CD8-positive, alpha-beta memory T cell (primary cell): ENCODE results near the gene MTFP1. TPM values are rescaled to one million over a fixed set of nuclear protein-coding genes. Genes with fewer than 3 reads are reported as not detected.
A peak's percentile ranks its signal among the peaks of the same experiment; 100 is the strongest.
"Not testable (repeated sequence)": the region's sequence is repeated elsewhere in the genome, so short reads cannot be mapped to it uniquely, and the experiment has no call there.

Experiments used
- CTCF ChIA-PET: fragments of 350-600 bp; sonication (Branson Sonifier 250); formaldehyde crosslinking; loops from one replicate; lab custom pipeline; 2021; ENCODE audit warnings: antibody characterized with exemption; lab: Charles Lee
- POLR2A ChIA-PET: fragments of 350-600 bp; sonication (Branson Sonifier 250); formaldehyde crosslinking; loops from one replicate; lab custom pipeline; 2021; ENCODE audit warnings: antibody characterized with exemption; lab: Charles Lee
- DNase-seq, 5 donors: peaks; one replicate each; pipeline versions ENCODE4 v3.0.0 to v3.0.0-alpha.2; 2020 to 2022; ENCODE audit warnings: mixed read lengths in 1 of 5
- H3K27ac ChIP-seq: one replicate; pipeline ENCODE4 v1.7.0; 2013; ENCODE audit warnings: low read depth, mild to moderate bottlenecking, low read length, moderate library complexity
- H3K27me3 ChIP-seq: 2 replicates; pipeline ENCODE4 v1.7.0; 2013; ENCODE audit warnings: low read length, mild to moderate bottlenecking; ENCODE audit not compliant: insufficient read depth, poor library complexity, severe bottlenecking
- H3K36me3 ChIP-seq: 2 replicates; pipeline ENCODE4 v1.7.0; 2013; ENCODE audit warnings: mild to moderate bottlenecking, low read length, moderate library complexity; ENCODE audit not compliant: insufficient read depth
- H3K4me1 ChIP-seq: 2 replicates; pipeline ENCODE4 v1.7.0; 2013; ENCODE audit warnings: mild to moderate bottlenecking, low read length, moderate library complexity; ENCODE audit not compliant: insufficient read depth
- H3K4me3 ChIP-seq: 2 replicates; pipeline ENCODE4 v1.7.0; 2013; ENCODE audit warnings: mild to moderate bottlenecking, low read length
- H3K9me3 ChIP-seq: 2 replicates; pipeline ENCODE4 v1.7.0; 2013; ENCODE audit warnings: mild to moderate bottlenecking, low read length
- H3K27ac Mint-ChIP-seq, 8 donors: one replicate each; pipeline ENCODE4 v1.8.0; 2020 to 2021; ENCODE audit warnings: mixed read lengths in 8 of 8, mild to moderate bottlenecking in 6 of 8, inconsistent platforms in 3 of 8, moderate library complexity in 3 of 8
- H3K27me3 Mint-ChIP-seq, 2 donors: one replicate each; pipeline ENCODE4 v1.8.0; 2020 to 2021; ENCODE audit warnings: mixed read lengths in 2 of 2, mild to moderate bottlenecking in 1 of 2, moderate library complexity in 1 of 2
- H3K36me3 Mint-ChIP-seq, 3 donors: one replicate each; pipeline ENCODE4 v1.8.0; 2020 to 2021; ENCODE audit warnings: mixed read lengths in 3 of 3, inconsistent platforms in 1 of 3, mild to moderate bottlenecking in 1 of 3
- H3K4me1 Mint-ChIP-seq, 3 donors: one replicate each; pipeline ENCODE4 v1.8.0; 2020 to 2021; ENCODE audit warnings: mixed read lengths in 3 of 3, inconsistent platforms in 1 of 3, mild to moderate bottlenecking in 1 of 3
- H3K4me3 Mint-ChIP-seq, 7 donors: one replicate each; pipeline ENCODE4 v1.8.0; 2020 to 2021; ENCODE audit warnings: mixed read lengths in 7 of 7, mild to moderate bottlenecking in 6 of 7, moderate library complexity in 4 of 7, inconsistent platforms in 2 of 7
- H3K9me3 Mint-ChIP-seq, 5 donors: one replicate each; pipeline ENCODE4 v1.8.0; 2020 to 2022; ENCODE audit warnings: mixed read lengths in 5 of 5, mild to moderate bottlenecking in 3 of 5, moderate library complexity in 2 of 5, inconsistent platforms in 1 of 5
- polyA plus RNA-seq: library from polyadenylated mRNA; unstranded; fragments of 300-500 nt; fragmentation: Illumina TruSeq; gene quantifications from one replicate; pipeline ENCODE4 v1.2.3, GENCODE V29; 2021
- total RNA-seq, 2 experiments: library from RNA; stranded (reverse); gene quantifications; one replicate each; pipeline ENCODE4 v1.2.3, GENCODE V29; 2021

The MTFP1 gene
- total and polyA plus RNA-seq, 3 experiments from 2014 or later, result 43.1 to 110 (median 104) TPM

- Mint-ChIP-seq H3K4me3 (no peak overlapping the region), H3K27me3 (peaks cover 49 to 79% of the 10 kb centered on the region in 2 donors)
- POLR2A ChIA-PET, result interaction anchor here (1.2 kb wide), 1 partner anchor 22 kb away, joined by 5 read pairs; no protein-coding TSS in a partner anchor
Observed at GRCh38 chr22:30445438-30446145, 20.0 kb downstream of the MTFP1 start.

GRCh38 chr22:30447656-30448055 lies 22.1 kb downstream of the MTFP1 start:
- no peak for DNase-seq
- H3K27ac Mint-ChIP-seq, result no peak overlapping the region
- H3K27me3 Mint-ChIP-seq, result peaks cover 40 to 77% of the 10 kb centered on the region in 2 donors
- POLR2A ChIA-PET, result no interaction called here
- Histone ChIP-seq H3K4me1 (peaks cover 5% of the 10 kb centered on the region), H3K36me3 (no peaks in the 10 kb centered on the region), H3K27me3 (no peaks in the 10 kb centered on the region), H3K9me3 (no peaks in the 10 kb centered on the region), H3K4me3 (no peak overlapping the region), H3K27ac (no peak overlapping the region)
- no peaks in the 10 kb centered on the region for H3K36me3 Mint-ChIP-seq
- CTCF ChIA-PET, result no interaction called here
- H3K4me1 Mint-ChIP-seq, result peaks cover 7 to 18% (median 12%) of the 10 kb centered on the region in 3 donors
- no peak overlapping the region for H3K4me3 Mint-ChIP-seq
- peaks cover 0 to 7% (median 6%) of the 10 kb centered on the region in 5 donors for H3K9me3 Mint-ChIP-seq

More at GRCh38 chr22:30445438-30446145, 20.0 kb downstream of the MTFP1 start:
- Histone ChIP-seq H3K27me3 (no peaks in the 10 kb centered on the region), H3K4me1 (peaks cover 11% of the 10 kb centered on the region), H3K9me3 (no peaks in the 10 kb centered on the region), H3K36me3 (no peaks in the 10 kb centered on the region), H3K27ac (no peak overlapping the region), H3K4me3 (no peak overlapping the region)
- Mint-ChIP-seq H3K9me3 (peaks cover 0 to 14% (median 10%) of the 10 kb centered on the region in 5 donors), H3K4me1 (peaks cover 14 to 30% (median 20%) of the 10 kb centered on the region in 3 donors), H3K27ac (peak overlapping the region in 4 of 8 donors; percentile 38 to 61 (median 51)), H3K36me3 (peaks cover 0 to 1% (median 0%) of the 10 kb centered on the region in 3 donors)
- CTCF ChIA-PET, result interaction anchor here (1.2 to 2.0 kb wide), 4 partner anchors 9 to 158 kb away, joined by 3 to 11 read pairs (median 4); partner anchors contain the start of gene MTFP1
- no peak for DNase-seq

GRCh38 chr22:30451488-30451887 lies 25.9 kb downstream of the MTFP1 start:
- H3K36me3 ChIP-seq, H3K4me3 Mint-ChIP-seq, H3K9me3 ChIP-seq, H3K36me3 Mint-ChIP-seq, CTCF ChIA-PET, POLR2A ChIA-PET, H3K9me3 Mint-ChIP-seq, H3K27ac Mint-ChIP-seq, H3K4me1 Mint-ChIP-seq, H3K27me3 ChIP-seq, H3K4me3 ChIP-seq, DNase-seq, H3K27ac ChIP-seq, H3K4me1 ChIP-seq: not testable (repeated sequence)
- peaks cover 29 to 60% of the 10 kb centered on the region in 2 donors for H3K27me3 Mint-ChIP-seq

DNA sequence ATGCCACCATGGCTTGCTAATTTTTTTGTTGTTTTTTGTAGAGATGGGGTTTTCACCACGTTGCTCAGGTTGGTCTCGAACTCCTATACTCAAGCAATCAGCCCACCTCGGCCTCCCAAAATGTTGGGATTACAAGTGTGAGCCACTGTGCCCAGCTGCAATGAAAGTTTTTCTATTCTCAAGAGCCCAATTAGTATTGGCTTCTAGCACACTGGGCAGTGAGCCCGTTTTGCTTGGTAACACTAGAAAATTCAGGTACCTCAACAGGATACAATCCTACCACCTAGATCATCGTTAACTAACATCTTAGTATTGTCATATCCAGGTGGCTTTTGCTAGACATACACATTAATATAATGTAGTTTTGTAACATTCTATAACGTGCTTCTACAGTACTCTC lies 27.3 kb downstream of the MTFP1 start:
- Histone ChIP-seq H3K36me3 (no peaks in the 10 kb centered on the region), H3K4me3 (no peak overlapping the region), H3K4me1 (no peaks in the 10 kb centered on the region), H3K9me3 (no peaks in the 10 kb centered on the region), H3K27ac (no peak overlapping the region), H3K27me3 (no peaks in the 10 kb centered on the region)
- H3K27ac Mint-ChIP-seq, result no peak overlapping the region
- no peaks in the 10 kb centered on the region for H3K36me3 Mint-ChIP-seq
- peaks cover 0 to 2% (median 0%) of the 10 kb centered on the region in 5 donors for H3K9me3 Mint-ChIP-seq
- peaks cover 28 to 59% of the 10 kb centered on the region in 2 donors for H3K27me3 Mint-ChIP-seq
- no peak for DNase-seq
- POLR2A ChIA-PET, result no interaction called here
- H3K4me1 Mint-ChIP-seq, result no peaks in the 10 kb centered on the region
- no peak overlapping the region for H3K4me3 Mint-ChIP-seq
- CTCF ChIA-PET, result interaction anchor here (1.5 kb wide), 1 partner anchor 26 kb away, joined by 3 read pairs; no protein-coding TSS in a partner anchor

GRCh38 chr22:30453731-30454510 lies 28.4 kb downstream of the MTFP1 start:
- H3K4me3 Mint-ChIP-seq, result no peak overlapping the region
- Histone ChIP-seq H3K4me1 (no peaks in the 10 kb centered on the region), H3K27me3 (no peaks in the 10 kb centered on the region), H3K27ac (no peak overlapping the region), H3K9me3 (no peaks in the 10 kb centered on the region), H3K36me3 (no peaks in the 10 kb centered on the region), H3K4me3 (no peak overlapping the region)
- H3K36me3 Mint-ChIP-seq, result no peaks in the 10 kb centered on the region
- H3K4me1 Mint-ChIP-seq, result no peaks in the 10 kb centered on the region
- H3K27ac Mint-ChIP-seq, result peak overlapping the region in 1 of 8 donors; percentile 32
- POLR2A ChIA-PET, result no interaction called here
- H3K27me3 Mint-ChIP-seq, result peaks cover 27 to 61% of the 10 kb centered on the region in 2 donors
- CTCF ChIA-PET, result interaction anchor here (1.5 kb wide), 1 partner anchor 27 kb away, joined by 3 read pairs; no protein-coding TSS in a partner anchor
- H3K9me3 Mint-ChIP-seq, result peaks cover 0 to 2% (median 0%) of the 10 kb centered on the region in 5 donors
- DNase-seq, result no peak

DNA sequence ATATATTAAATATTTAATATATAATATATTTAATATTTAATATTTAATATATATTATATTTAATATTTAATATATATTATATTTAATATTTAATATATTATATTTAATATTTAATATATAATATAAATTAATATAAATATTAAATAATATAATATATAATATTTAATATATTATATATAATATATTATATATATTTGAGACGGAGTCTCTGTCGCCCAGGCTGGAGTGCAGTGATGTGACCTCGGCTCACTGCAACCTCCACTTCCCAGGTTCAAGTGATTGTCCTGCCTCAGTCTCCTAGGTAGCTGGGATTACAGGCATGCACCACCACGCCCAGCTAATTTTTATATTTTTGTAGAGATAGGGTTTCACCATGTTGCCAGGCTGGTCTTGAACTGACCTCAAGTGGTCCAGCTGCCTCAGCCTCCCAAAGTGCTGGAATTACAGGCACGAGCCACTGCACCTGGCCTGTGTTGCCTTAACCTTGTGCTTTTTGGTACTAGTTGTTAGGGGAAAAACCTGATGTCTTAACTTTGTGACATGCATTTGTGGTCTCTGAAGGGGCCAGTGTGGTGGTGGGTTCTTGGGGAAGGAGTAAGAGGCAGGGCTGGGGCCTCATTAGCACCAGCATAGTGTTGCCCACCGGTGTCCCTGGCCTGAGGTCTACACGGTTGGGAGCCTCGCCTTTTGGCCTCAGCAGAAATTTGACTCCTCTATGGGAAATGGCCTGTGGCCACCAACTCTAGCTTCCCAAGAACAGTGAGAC lies 29.7 kb downstream of the MTFP1 start:
- Mint-ChIP-seq H3K27me3 (peaks cover 29 to 69% of the 10 kb centered on the region in 2 donors), H3K36me3 (peaks cover 0 to 4% (median 0%) of the 10 kb centered on the region in 3 donors), H3K27ac (no peak overlapping the region), H3K9me3 (peaks cover 0 to 2% (median 0%) of the 10 kb centered on the region in 5 donors), H3K4me3 (no peak overlapping the region), H3K4me1 (no peaks in the 10 kb centered on the region)
- CTCF ChIA-PET, result interaction anchor here (1.2 kb wide), 1 partner anchor 14 kb away, joined by 3 read pairs; no protein-coding TSS in a partner anchor
- H3K36me3 ChIP-seq, result no peaks in the 10 kb centered on the region
- no peak overlapping the region for H3K4me3 ChIP-seq
- no peak for DNase-seq
- H3K27me3 ChIP-seq, result no peaks in the 10 kb centered on the region
- H3K4me1 ChIP-seq, result no peaks in the 10 kb centered on the region
- H3K27ac ChIP-seq, result no peak overlapping the region
- H3K9me3 ChIP-seq, result no peaks in the 10 kb centered on the region
- POLR2A ChIA-PET, result no interaction called here

DNA sequence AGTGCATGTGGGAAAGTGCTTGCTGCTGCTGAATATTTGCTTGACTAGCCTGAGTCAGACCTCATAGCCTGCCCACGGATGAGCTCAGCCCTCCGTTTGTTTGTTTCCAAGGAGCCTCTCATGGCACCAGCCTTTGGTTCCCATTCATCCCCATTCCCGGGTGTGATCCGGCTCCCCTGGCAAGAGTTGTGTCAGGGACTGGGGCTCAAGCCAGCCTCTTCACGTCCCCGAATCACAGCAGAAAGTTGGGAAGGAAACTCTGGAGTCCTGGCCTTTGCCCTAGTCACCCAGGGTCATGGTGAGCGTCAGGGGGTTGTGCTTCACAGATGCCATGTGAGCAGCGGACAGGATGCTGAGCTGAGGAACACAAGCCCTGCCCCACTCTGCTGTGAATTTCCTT lies 32.4 kb downstream of the MTFP1 start:
- peaks cover 28 to 63% of the 10 kb centered on the region in 2 donors for H3K27me3 Mint-ChIP-seq
- H3K4me3 ChIP-seq, result no peak overlapping the region
- ChIA-PET CTCF (interaction anchor here (1.1 kb wide), 2 partner anchors 13 to 20 kb away, joined by 3 to 5 read pairs; no protein-coding TSS in a partner anchor), POLR2A (no interaction called here)
- no peak for DNase-seq
- no peak overlapping the region for H3K27ac ChIP-seq
- H3K27ac Mint-ChIP-seq, result no peak overlapping the region
- no peaks in the 10 kb centered on the region for H3K9me3 ChIP-seq
- peaks cover 0 to 4% (median 0%) of the 10 kb centered on the region in 3 donors for H3K36me3 Mint-ChIP-seq
- H3K36me3 ChIP-seq, result no peaks in the 10 kb centered on the region
- no peaks in the 10 kb centered on the region for H3K27me3 ChIP-seq
- H3K4me1 ChIP-seq, result no peaks in the 10 kb centered on the region
- no peaks in the 10 kb centered on the region for H3K4me1 Mint-ChIP-seq
- peaks cover 0 to 2% (median 0%) of the 10 kb centered on the region in 5 donors for H3K9me3 Mint-ChIP-seq
- no peak overlapping the region for H3K4me3 Mint-ChIP-seq
